ENCODE data around the gene GINS2. TPM values are rescaled to one million over a fixed set of nuclear protein-coding genes. Genes with fewer than 3 reads are reported as not detected.

The GINS2 gene
- total RNA-seq, 4 donors from 2014 or later: 1.00 to 4.4 (median 1.2) TPM; not detected in 1

DNA sequence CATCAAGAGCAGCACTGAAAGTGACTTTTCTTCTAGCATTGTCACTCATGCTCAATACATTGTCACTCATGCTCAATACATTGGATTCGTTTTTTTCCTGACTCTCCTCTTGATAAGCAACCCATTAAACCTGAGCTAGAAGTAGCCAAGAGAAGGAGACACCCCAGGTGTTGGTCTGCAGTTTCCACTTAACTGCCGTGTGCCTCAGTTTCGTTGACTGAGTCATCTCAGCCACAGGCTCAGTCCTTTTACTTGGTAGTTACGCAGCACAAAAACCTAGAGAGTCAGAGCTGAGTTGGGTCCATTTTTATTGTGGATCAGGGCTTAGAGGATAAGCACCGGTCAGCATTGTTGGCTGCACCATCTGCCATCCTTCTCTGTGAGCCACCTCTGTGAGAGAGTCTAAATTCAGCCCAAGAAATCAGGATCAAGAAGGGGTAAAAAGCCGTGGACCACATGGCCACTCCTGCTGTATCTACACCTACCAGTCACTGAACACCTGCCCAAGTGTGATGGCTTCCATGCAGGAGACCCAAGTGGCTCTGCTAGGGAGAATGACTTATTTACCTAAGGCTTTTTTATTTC, 11.3 kb downstream of the GINS2 start:
- WGBS, 2 donors (ENCODE audit: low coverage in 1 of 2): 76 to 80% methylated on average over 3 to 6 of the region's 6 CpGs
- Histone ChIP-seq H3K27me3 (no peaks in the 10 kb centered on the region), H3K36me3 (peaks cover 0 to 25% (median 6%) of the 10 kb centered on the region in 4 donors), H3K4me1 (peaks cover 0 to 49% (median 24%) of the 10 kb centered on the region in 4 donors), H3K27ac (no peak overlapping the region), H3K4me3 (no peak overlapping the region), H3K9me3 (no peaks in the 10 kb centered on the region)
- no peak for DNase-seq
- TF ChIP-seq, protein P1, sequence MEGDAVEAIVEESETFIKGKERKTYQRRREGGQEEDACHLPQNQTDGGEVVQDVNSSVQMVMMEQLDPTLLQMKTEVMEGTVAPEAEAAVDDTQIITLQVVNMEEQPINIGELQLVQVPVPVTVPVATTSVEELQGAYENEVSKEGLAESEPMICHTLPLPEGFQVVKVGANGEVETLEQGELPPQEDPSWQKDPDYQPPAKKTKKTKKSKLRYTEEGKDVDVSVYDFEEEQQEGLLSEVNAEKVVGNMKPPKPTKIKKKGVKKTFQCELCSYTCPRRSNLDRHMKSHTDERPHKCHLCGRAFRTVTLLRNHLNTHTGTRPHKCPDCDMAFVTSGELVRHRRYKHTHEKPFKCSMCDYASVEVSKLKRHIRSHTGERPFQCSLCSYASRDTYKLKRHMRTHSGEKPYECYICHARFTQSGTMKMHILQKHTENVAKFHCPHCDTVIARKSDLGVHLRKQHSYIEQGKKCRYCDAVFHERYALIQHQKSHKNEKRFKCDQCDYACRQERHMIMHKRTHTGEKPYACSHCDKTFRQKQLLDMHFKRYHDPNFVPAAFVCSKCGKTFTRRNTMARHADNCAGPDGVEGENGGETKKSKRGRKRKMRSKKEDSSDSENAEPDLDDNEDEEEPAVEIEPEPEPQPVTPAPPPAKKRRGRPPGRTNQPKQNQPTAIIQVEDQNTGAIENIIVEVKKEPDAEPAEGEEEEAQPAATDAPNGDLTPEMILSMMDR (IDR thresholded peaks at IDR 0.05): no peak
- no peak for TF ChIP-seq POLR2A (IDR thresholded peaks at IDR 0.05)
- no peak for TF ChIP-seq EP300 (IDR thresholded peaks at IDR 0.05; ENCODE audit: low read depth)
- no peak for TF ChIP-seq POLR2AphosphoS5 (IDR thresholded peaks at IDR 0.05)
- intact Hi-C loops (cut with DNase I; ENCODE audit: low total_unique reads) (no loop called here), in situ Hi-C loops (cut with MboI; ENCODE audit: low pct_ligation_motif_present in 1 of 4, low pct_unique_long_range_greater_than_20kb in 1 of 4, low sequenced_read_pairs in 3 of 4) (no loop called here)

DNA sequence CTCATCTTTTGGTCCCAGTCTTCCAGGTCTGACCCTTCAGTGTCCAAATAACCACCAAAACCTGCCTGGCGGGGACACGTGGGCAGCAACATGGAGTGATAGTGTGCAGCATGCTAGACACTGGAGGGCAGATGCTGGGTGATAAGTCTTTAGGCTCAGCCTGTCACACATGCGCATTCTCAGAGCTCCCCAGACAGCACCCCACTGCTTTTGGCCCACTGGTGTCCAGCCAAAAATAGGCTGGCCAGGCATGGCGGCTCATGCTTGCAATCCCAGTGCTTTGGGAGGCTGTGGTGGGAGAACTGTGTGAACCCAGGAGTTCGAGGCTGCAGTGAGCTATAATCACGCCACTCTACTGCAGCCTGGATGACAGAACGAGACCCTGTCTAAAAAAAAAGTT, 12.3 kb downstream of the GINS2 start:
- WGBS, 2 donors (ENCODE audit: low coverage in 1 of 2): 94% methylated on average over 7 of the region's 7 CpGs; no CpG with 5 or more reads in 1 of the 2 donors
- Histone ChIP-seq H3K27ac (no peak overlapping the region), H3K9me3 (no peaks in the 10 kb centered on the region), H3K4me1 (peaks cover 0 to 49% (median 24%) of the 10 kb centered on the region in 4 donors), H3K4me3 (no peak overlapping the region), H3K36me3 (peaks cover 0 to 30% (median 10%) of the 10 kb centered on the region in 4 donors), H3K27me3 (no peaks in the 10 kb centered on the region)
- intact Hi-C loops (cut with DNase I; ENCODE audit: low total_unique reads): no loop called here
- in situ Hi-C loops (cut with MboI; ENCODE audit: low pct_ligation_motif_present in 1 of 4, low pct_unique_long_range_greater_than_20kb in 1 of 4, low sequenced_read_pairs in 3 of 4): no loop called here
- TF ChIP-seq POLR2A (IDR thresholded peaks at IDR 0.05): no peak
- TF ChIP-seq, protein P1 (IDR thresholded peaks at IDR 0.05): no peak
- no peak for TF ChIP-seq POLR2AphosphoS5 (IDR thresholded peaks at IDR 0.05)
- no peak for TF ChIP-seq EP300 (IDR thresholded peaks at IDR 0.05; ENCODE audit: low read depth)
- DNase-seq: no peak

DNA sequence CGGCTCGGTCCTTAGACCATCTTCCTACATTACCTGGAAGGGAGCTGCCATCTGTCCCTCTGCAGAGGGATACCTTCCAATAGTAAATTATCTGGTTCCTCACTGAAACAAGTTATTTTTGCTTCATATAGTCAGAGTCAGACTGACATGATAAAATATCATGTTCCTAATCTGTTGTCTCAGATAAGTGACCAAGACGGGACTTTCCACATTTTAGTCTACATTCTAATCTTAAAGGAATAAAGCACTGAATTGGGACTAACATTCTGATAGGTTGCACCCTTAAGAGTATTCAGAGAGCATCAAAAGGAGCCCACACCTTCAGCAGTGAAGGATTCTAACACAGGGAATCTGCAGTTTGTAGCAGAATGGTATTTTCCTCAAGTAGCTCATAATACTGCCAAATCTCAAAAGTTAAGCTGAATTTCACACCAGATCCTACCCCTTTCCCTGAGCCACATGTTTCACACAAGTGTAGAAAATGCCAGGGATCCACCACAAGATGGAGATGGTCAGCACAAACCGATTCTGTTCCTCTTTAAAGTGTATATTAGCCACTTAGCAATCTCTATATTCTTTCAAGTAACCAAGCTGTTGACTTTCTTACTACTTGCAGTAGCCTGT, 13.4 kb downstream of the GINS2 start:
- DNase-seq: no peak
- in situ Hi-C loops (cut with MboI; ENCODE audit: low pct_ligation_motif_present in 1 of 4, low pct_unique_long_range_greater_than_20kb in 1 of 4, low sequenced_read_pairs in 3 of 4): no loop called here
- 51 to 61% methylated on average over 3 to 4 of the region's 4 CpGs for whole genome bisulfite sequencing, 2 donors (ENCODE audit: low coverage in 1 of 2)

DNA sequence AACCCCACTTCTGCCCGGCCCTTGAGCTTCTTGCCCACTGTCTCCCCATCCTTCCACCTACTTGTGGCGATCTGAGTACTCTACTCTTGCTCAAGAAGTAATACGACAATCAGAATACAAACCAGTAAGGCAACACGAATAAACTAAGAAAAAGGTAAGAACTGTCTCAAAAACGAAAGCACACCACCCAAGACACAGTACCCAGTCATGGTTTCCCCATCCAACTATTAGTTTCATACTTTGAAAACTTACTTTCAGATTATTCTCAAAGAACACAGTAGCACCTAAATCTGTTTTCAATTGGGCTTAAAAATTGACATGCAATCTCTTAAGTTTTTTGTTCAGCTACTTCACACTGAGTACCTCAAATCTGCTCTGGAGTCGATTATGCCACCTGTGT, 13.9 kb downstream of the GINS2 start:
- DNase-seq: no peak
- intact Hi-C loops (cut with DNase I; ENCODE audit: low total_unique reads): no loop called here
- 81 to 88% methylated on average over 6 of the region's 6 CpGs for WGBS, 2 donors (ENCODE audit: low coverage in 1 of 2)

More for the DNA sequence above, 13.4 kb downstream of the GINS2 start:
- no peak for TF ChIP-seq EP300 (IDR thresholded peaks at IDR 0.05; ENCODE audit: low read depth)
- TF ChIP-seq POLR2A (IDR thresholded peaks at IDR 0.05): no peak
- TF ChIP-seq, protein P1 (IDR thresholded peaks at IDR 0.05): peak in 3 of 5 experiments; percentile 30 to 35 (median 35)
- H3K4me1 ChIP-seq: peaks cover 0 to 38% (median 19%) of the 10 kb centered on the region in 4 donors
- H3K9me3 ChIP-seq: no peaks in the 10 kb centered on the region
- peaks cover 0 to 37% (median 13%) of the 10 kb centered on the region in 4 donors for H3K36me3 ChIP-seq
- H3K27ac ChIP-seq: peak overlapping the region in 1 of 4 donors; percentile 10
- intact Hi-C loops (cut with DNase I; ENCODE audit: low total_unique reads): no loop called here
- H3K27me3 ChIP-seq: no peaks in the 10 kb centered on the region
- H3K4me3 ChIP-seq: no peak overlapping the region

More for the DNA sequence above, 13.9 kb downstream of the GINS2 start:
- H3K4me1 ChIP-seq: peaks cover 0 to 33% (median 16%) of the 10 kb centered on the region in 4 donors
- in situ Hi-C loops (cut with MboI; ENCODE audit: low pct_ligation_motif_present in 1 of 4, low pct_unique_long_range_greater_than_20kb in 1 of 4, low sequenced_read_pairs in 3 of 4): no loop called here
- H3K4me3 ChIP-seq: no peak overlapping the region
- TF ChIP-seq POLR2AphosphoS5 (IDR thresholded peaks at IDR 0.05): no peak
- TF ChIP-seq POLR2A (IDR thresholded peaks at IDR 0.05): no peak
- TF ChIP-seq EP300 (IDR thresholded peaks at IDR 0.05; ENCODE audit: low read depth): no peak
- TF ChIP-seq, protein P1 (IDR thresholded peaks at IDR 0.05): no peak
- H3K27ac ChIP-seq: peak overlapping the region in 2 of 4 donors; percentile 9 to 51
- peaks cover 0 to 42% (median 13%) of the 10 kb centered on the region in 4 donors for H3K36me3 ChIP-seq
- H3K27me3 ChIP-seq: no peaks in the 10 kb centered on the region
- no peaks in the 10 kb centered on the region for H3K9me3 ChIP-seq

Measured in transverse colon (tissue), 4 donors.